Choroid plexus epithelial cell (primary cell): Measurements from ENCODE around the gene COL28A1.
"Not testable (repeated sequence)": the region's sequence is repeated elsewhere in the genome, so short reads cannot be mapped to it uniquely, and the experiment has no call there.

ENCODE experiments used
- DNase-seq: peaks from one replicate; pipeline ENCODE4 v3.0.0-alpha.2; 2010; ENCODE audit warnings: low read depth
- H3K4me3 ChIP-seq: 2 replicates; pipeline ENCODE4 v1.5.1; 2011; ENCODE audit warnings: low read depth, mild to moderate bottlenecking, control low read depth, low read length, moderate library complexity
- CTCF ChIP-seq: conservative IDR thresholded peaks from 2 replicates; pipeline ENCODE4 v1.5.1; 2011; ENCODE audit warnings: low read depth, mild to moderate bottlenecking, control low read depth, inconsistent platforms, low read length, moderate library complexity

COL28A1 gene

DNA sequence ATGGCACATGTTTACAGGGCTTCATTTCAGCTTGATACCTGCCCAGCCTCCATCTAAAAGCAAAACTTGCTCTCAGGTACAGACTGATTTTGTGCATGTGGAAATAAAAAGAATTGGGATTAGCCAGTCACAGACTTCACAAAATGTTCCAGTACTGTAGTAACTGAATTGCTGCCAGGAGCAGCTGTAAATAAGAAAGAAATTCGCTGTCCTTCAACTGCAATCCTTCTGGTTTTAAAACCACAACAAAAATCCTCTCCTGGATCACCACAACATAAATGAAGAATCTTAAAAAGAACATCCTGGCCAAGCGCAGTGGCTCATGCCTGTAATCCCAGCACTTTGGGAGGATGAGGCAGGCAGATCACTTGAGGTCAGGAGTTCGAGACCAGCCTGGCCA is 27.1 kb upstream of the COL28A1 start:
- peak; percentile 26 for DNase-seq
- no peak for TF ChIP-seq CTCF
- no peak overlapping the region for H3K4me3 ChIP-seq

DNA sequence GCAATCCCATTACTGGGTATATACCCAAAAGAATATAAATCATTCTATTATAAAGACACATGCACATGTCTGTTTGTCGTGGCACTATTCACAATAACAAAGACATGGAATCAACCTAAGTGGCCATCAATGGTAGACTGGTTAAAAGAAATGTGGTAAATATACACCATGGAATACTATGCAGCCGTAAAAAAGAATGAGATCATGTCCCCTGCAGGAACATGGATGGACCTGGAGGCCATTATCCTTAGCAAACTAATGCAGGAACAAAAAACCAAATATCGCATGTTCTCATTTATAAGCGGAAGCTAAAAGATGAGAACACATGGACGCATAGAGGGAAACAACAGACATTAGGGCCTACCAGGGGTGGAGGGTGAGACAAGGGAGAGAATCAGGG is 25.9 kb upstream of the COL28A1 start:
- not testable (repeated sequence) for DNase-seq

DNA sequence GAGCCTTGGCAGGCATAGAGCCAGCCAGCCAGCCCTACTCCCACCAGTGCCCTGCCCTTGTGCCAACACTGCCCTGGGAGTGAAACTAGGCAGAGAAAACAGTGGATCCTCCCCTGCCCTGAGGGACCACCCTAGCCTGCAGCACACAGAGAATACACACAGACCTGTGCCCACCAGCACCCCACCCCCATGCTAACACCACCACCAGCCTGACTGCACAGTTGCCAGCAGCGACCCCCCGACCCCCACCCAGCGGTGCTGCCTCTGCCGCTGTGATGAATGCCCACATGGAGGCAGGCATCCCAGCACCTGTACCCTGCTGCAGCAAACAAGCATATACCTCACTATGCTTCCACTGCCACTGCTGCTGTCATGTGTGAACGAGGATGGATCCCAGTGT is 21.6 kb upstream of the COL28A1 start:
- no peak for TF ChIP-seq CTCF
- DNase-seq, result no peak
- H3K4me3 ChIP-seq, result no peak overlapping the region

More for the DNA sequence above, 25.9 kb upstream of the COL28A1 start:
- not testable (repeated sequence) for H3K4me3 ChIP-seq

DNA sequence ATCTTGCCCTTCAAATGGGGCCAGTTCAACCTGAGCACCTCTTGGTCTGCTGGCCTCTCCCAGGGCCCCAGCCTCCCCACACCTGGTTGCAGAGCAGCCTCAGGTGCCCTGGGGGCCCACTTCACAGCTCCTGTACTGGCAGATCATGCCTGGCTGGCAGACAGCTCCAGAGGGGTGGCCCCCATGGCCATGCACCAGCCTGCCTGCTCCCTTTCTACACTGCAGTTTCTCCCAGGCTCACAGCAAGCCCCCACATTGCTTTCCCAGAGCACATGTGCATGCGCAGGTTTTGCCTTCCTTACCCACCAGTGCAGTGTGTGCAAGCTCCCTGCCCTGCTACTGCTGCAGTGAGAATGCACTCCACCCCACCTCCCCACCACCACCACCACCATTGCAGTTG is 21.2 kb upstream of the COL28A1 start:
- no peak for DNase-seq
- H3K4me3 ChIP-seq, result no peak overlapping the region
- no peak for TF ChIP-seq CTCF

DNA sequence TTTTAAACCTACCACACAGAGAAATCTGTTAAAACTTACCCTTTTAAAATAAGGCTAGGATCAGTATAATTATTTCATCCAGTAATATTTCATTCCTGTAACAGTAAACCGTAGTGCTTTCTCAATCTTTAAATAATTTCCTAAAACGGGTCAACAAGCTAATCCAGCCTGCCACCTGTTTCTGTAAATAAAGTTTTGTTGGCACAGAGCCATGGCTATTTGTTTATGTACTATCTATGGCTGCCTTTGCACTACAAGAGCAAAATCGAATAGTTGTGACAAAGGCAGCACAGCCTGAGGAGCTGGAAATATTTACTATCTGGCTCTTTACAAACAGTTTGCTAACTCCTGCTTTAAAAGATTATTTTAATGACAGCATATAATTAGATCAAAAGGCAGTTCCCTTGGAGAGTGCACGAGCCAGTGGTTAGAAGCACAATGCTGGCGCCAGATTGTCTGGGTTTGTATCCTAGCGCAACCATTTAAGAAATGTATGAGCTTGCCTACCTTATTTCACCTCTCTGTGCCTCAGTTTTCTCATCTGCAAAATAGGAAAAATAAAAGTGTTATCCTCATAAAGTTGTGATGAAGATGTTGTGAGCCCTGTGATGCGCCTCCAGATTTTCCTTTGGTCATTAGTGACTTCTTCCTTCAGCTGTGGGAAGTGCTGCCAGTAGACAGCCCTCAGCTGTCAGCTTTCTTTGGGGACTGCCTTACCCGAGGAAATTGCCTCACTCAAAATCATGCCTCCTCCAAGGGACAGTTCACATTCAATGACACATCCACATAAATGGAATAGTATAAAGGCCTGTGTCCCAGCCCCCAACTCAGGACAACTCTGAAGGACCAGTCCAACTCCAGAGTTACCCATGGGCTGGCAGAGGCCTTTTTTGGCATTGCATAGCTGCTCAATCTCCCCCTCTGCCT is 19.2 kb upstream of the COL28A1 start:
- DNase-seq, result no peak
- TF ChIP-seq CTCF, result no peak

DNA sequence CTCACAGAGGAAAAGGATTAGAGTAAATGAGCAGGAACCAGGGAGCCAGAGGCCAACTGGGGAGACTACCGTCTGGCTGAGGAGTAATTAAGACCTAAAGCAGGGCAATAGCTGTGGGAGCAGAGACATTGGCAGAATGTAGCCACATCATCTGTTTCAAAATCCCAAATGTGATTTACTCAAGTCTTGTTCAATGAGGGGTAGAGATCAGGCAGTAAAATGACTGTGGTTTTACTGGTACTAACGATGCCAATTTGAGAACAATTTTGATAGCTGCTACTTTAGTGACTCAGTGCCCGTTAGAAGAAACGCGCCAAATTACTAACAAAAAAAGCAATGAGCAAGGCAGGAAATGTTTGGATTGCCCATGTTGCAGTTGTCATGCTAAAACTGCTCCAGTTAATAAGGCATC is 18.4 kb upstream of the COL28A1 start:
- TF ChIP-seq CTCF, result no peak
- no peak overlapping the region for H3K4me3 ChIP-seq
- DNase-seq, result no peak

More for the DNA sequence above, 19.2 kb upstream of the COL28A1 start:
- no peak overlapping the region for H3K4me3 ChIP-seq

DNA sequence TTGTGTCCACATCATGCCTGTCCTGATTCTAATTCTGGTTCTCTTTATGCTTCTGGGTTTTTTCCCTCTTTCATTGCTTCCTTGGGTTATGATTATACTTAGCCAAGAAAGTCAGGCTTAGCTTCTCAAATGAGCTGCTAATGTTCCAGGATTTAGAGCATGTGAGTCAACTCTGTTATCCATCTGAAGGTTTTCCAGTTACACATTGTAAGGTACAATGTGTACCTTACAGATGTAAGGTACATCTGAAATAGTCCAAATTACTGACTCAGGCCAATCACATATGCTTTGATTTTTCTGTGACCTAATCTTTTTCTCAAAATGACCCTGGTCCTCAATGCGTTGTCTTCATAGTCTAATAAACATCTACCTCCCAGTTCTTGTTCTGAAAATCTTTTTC is 17.7 kb upstream of the COL28A1 start:
- DNase-seq, result no peak
- H3K4me3 ChIP-seq, result no peak overlapping the region
- no peak for TF ChIP-seq CTCF
